Ishikawa (cell line): ENCODE measurements around the gene CYSTM1.

Source experiments
- CEBPB ChIP-seq: IDR thresholded peaks from 2 replicates; pipeline ENCODE4 v1.6.1; 2012
- CREB1 ChIP-seq: IDR thresholded peaks from 2 replicates; pipeline ENCODE4 v1.6.1; 2012; ENCODE audit warnings: low read depth
- EGR1 ChIP-seq: IDR thresholded peaks from 2 replicates; pipeline ENCODE4 v1.6.1; 2012
- EP300 ChIP-seq: IDR thresholded peaks from 2 replicates; pipeline ENCODE4 v1.6.1; 2012; ENCODE audit warnings: borderline replicate concordance
- FOXM1 ChIP-seq: IDR thresholded peaks from 2 replicates; pipeline ENCODE4 v1.6.1; 2012; ENCODE audit warnings: low read depth, borderline replicate concordance
- MAX ChIP-seq: IDR thresholded peaks from 2 replicates; pipeline ENCODE4 v1.6.1; 2012
- NFIC ChIP-seq: IDR thresholded peaks from 2 replicates; pipeline ENCODE4 v1.6.1; 2012
- RAD21 ChIP-seq: IDR thresholded peaks from 2 replicates; pipeline ENCODE4 v1.6.1; 2012; ENCODE audit warnings: low read depth
- REST ChIP-seq: IDR thresholded peaks from 2 replicates; pipeline ENCODE4 v1.6.1; 2012; ENCODE audit warnings: low read depth, mild to moderate bottlenecking
- TAF1 ChIP-seq: IDR thresholded peaks from 2 replicates; pipeline ENCODE4 v1.6.1; 2012; ENCODE audit warnings: low read depth, mild to moderate bottlenecking
- TCF12 ChIP-seq: IDR thresholded peaks from 2 replicates; pipeline ENCODE4 v1.6.1; 2012; ENCODE audit warnings: low read depth
- TEAD4 ChIP-seq: IDR thresholded peaks from 2 replicates; pipeline ENCODE4 v1.6.1; 2012
- USF1 ChIP-seq: IDR thresholded peaks from 2 replicates; pipeline ENCODE4 v1.6.1; 2012
- YY1 ChIP-seq: IDR thresholded peaks from 2 replicates; pipeline ENCODE4 v1.6.1; 2012; ENCODE audit warnings: low read depth
- ZBTB7A ChIP-seq: IDR thresholded peaks from 2 replicates; pipeline ENCODE4 v1.6.1; 2012; ENCODE audit warnings: low read depth

The CYSTM1 gene

GRCh38 chr5:140239461-140239860 lies 64.5 kb downstream of the CYSTM1 start:
- no peak for TF ChIP-seq YY1
- no peak for TF ChIP-seq ZBTB7A
- no peak for TF ChIP-seq FOXM1
- no peak for TF ChIP-seq MAX
- TF ChIP-seq NFIC = no peak
- TF ChIP-seq CREB1 = no peak
- TF ChIP-seq USF1 = no peak
- no peak for TF ChIP-seq RAD21

- peak; percentile 67 for TF ChIP-seq RAD21
- no peak for TF ChIP-seq EGR1
- TF ChIP-seq NFIC = no peak
- TF ChIP-seq FOXM1 = no peak
Observed at GRCh38 chr5:140239939-140240700, 65.1 kb downstream of the CYSTM1 start.

- no peak for TF ChIP-seq USF1
- no peak; the same call in 1 of the 2 replicates for TF ChIP-seq MAX
- TF ChIP-seq YY1 = no peak
- no peak for TF ChIP-seq CEBPB
- TF ChIP-seq RAD21 = no peak
- TF ChIP-seq ZBTB7A = no peak
- TF ChIP-seq TCF12 = 0 out of 2 replicates have a peak, but pooled peaks have one; percentile 22
- no peak for TF ChIP-seq EP300
- TF ChIP-seq FOXM1 = no peak
- TF ChIP-seq NFIC = peak; percentile 91
- TF ChIP-seq CREB1 = no peak
Observed at GRCh38 chr5:140240987-140241706, 66.2 kb downstream of the CYSTM1 start.

- no peak for TF ChIP-seq NFIC
- no peak for TF ChIP-seq MAX
- TF ChIP-seq EGR1 = no peak
- TF ChIP-seq YY1 = no peak
- TF ChIP-seq TCF12 = no peak
- no peak for TF ChIP-seq ZBTB7A
- TF ChIP-seq TAF1 = no peak
- TF ChIP-seq EP300 = no peak
- no peak for TF ChIP-seq TEAD4
- no peak for TF ChIP-seq RAD21
- TF ChIP-seq REST = no peak
- no peak for TF ChIP-seq CREB1
- TF ChIP-seq USF1 = no peak
Observed at GRCh38 chr5:140242099-140242498, 67.1 kb downstream of the CYSTM1 start.

GRCh38 chr5:140242890-140243585 lies 68.0 kb downstream of the CYSTM1 start:
- TF ChIP-seq RAD21 (no peak), ZBTB7A (no peak), MAX (no peak), USF1 (no peak), TCF12 (no peak), NFIC (no peak), TEAD4 (no peak), REST (no peak), CREB1 (no peak), EGR1 (no peak), YY1 (no peak), TAF1 (no peak), EP300 (no peak)
